PFSK-1 (cell line): ENCODE data around the gene RPP25.

ENCODE experiments used
- FOXP2 ChIP-seq: optimal IDR thresholded peaks from 2 replicates; pipeline ENCODE3; 2011; ENCODE audit warnings: borderline replicate concordance, control low read depth, inconsistent platforms; ENCODE audit not compliant: insufficient read depth; ENCODE audit errors: extremely low read length, extremely low read depth
- POLR2AphosphoS5 ChIP-seq: IDR thresholded peaks from 2 replicates; pipeline ENCODE4 v1.6.1; 2012; ENCODE audit warnings: low read depth, mild to moderate bottlenecking, control low read depth, low read length, moderate library complexity
- REST ChIP-seq, 2 experiments: IDR thresholded peaks; 2 replicates each; pipeline versions ENCODE4 v1.6.1 to v1.8.0; 2011 to 2012; ENCODE audit warnings: low read depth in 2 of 2, low read length in 2 of 2, control low read depth in 1 of 2, inconsistent platforms in 1 of 2, mild to moderate bottlenecking in 1 of 2, moderate library complexity in 1 of 2; ENCODE audit not compliant: insufficient read depth in 1 of 2
- SIN3A ChIP-seq: IDR thresholded peaks from 2 replicates; pipeline ENCODE4 v1.6.1; 2012; ENCODE audit warnings: mild to moderate bottlenecking, low read length, moderate library complexity, borderline replicate concordance; ENCODE audit not compliant: insufficient read depth
- TAF1 ChIP-seq: IDR thresholded peaks from 2 replicates; pipeline ENCODE4 v1.6.1; 2012; ENCODE audit warnings: low read length, control low read depth, borderline replicate concordance; ENCODE audit not compliant: insufficient read depth

Gene RPP25

GRCh38 chr15:74978077-74978476 lies 21.5 kb upstream of the RPP25 start:
- TF ChIP-seq FOXP2 (no peak), SIN3A (no peak), POLR2AphosphoS5 (no peak), REST (IDR thresholded peaks at IDR 0.05; ENCODE audit: insufficient read depth in 1 of 2, low read depth in 2 of 2, low read length in 2 of 2) (no peak), TAF1 (no peak)

- TF ChIP-seq FOXP2 (no peak), TAF1 (no peak), POLR2AphosphoS5 (no peak), REST (IDR thresholded peaks at IDR 0.05; ENCODE audit: insufficient read depth in 1 of 2, low read depth in 2 of 2, low read length in 2 of 2) (no peak), SIN3A (no peak)
Measured at GRCh38 chr15:74977599-74977998, 21.0 kb upstream of the RPP25 start.

- TF ChIP-seq TAF1 = no peak
- TF ChIP-seq SIN3A = no peak
- no peak for TF ChIP-seq REST (IDR thresholded peaks at IDR 0.05; ENCODE audit: insufficient read depth in 1 of 2, low read depth in 2 of 2, low read length in 2 of 2)
- no peak for TF ChIP-seq FOXP2
- TF ChIP-seq POLR2AphosphoS5 = no peak
Measured at GRCh38 chr15:74976159-74976558, 19.6 kb upstream of the RPP25 start.

GRCh38 chr15:74967670-74968069 lies 11.1 kb upstream of the RPP25 start:
- TF ChIP-seq FOXP2 (no peak), SIN3A (no peak), TAF1 (no peak), REST (IDR thresholded peaks at IDR 0.05; ENCODE audit: insufficient read depth in 1 of 2, low read depth in 2 of 2, low read length in 2 of 2) (no peak), POLR2AphosphoS5 (no peak)

- TF ChIP-seq POLR2AphosphoS5 (0 out of 2 replicates have a peak, but pooled peaks have one; percentile 31), TAF1 (no peak), SIN3A (peak; percentile 98; the same call in 1 of the 2 replicates), FOXP2 (peak; percentile 86), REST (IDR thresholded peaks at IDR 0.05; ENCODE audit: insufficient read depth in 1 of 2, low read depth in 2 of 2, low read length in 2 of 2) (peak in 1 of 2 experiments; percentile 72; a peak in 1 of 4 replicates)
Measured at GRCh38 chr15:74964794-74965193, 8.2 kb upstream of the RPP25 start.
